HepG2 (cell line): ENCODE measurements around the gene CCSER1.

Source experiments
- EZH2 ChIP-seq: conservative IDR thresholded peaks from 2 replicates; pipeline ENCODE4 v1.6.1; 2012; ENCODE audit warnings: mild to moderate bottlenecking, low read depth, low read length, moderate library complexity
- FOXP4 ChIP-seq: sonication (generic); formaldehyde crosslinking; IDR thresholded peaks from 2 replicates; pipeline ENCODE4 v1.4.0; 2020; ENCODE audit warnings: missing genetic modification reagents
- KAT2B ChIP-seq: fragments of 150-350 bp; IDR thresholded peaks from 2 replicates; pipeline ENCODE4 v1.6.1; 2014; ENCODE audit warnings: low read depth, low read length, borderline replicate concordance
- MAFF ChIP-seq: IDR thresholded peaks from 2 replicates; pipeline ENCODE4 v1.6.1; 2011; ENCODE audit warnings: low read depth, low read length, improper control_type of control experiment
- NRL ChIP-seq: sonication (generic); formaldehyde crosslinking; IDR thresholded peaks from 2 replicates; pipeline ENCODE4 v1.5.0; 2020; ENCODE audit warnings: missing genetic modification reagents, mild to moderate bottlenecking, moderate library complexity, borderline replicate concordance
- POGZ ChIP-seq: sonication (generic); formaldehyde crosslinking; IDR thresholded peaks from 2 replicates; pipeline ENCODE4 v1.4.0; 2020; ENCODE audit warnings: mild to moderate bottlenecking, missing genetic modification reagents
- ZNF12 ChIP-seq: sonication (generic); formaldehyde crosslinking; IDR thresholded peaks from 2 replicates; pipeline ENCODE4 v1.5.0; 2020; ENCODE audit warnings: missing genetic modification reagents
- TF ChIP-seq, protein P1 (sequence below): sonication (generic); formaldehyde crosslinking; IDR thresholded peaks from 2 replicates; pipeline ENCODE4 v1.4.0; 2020; ENCODE audit warnings: missing genetic modification reagents

- TF ChIP-seq EZH2 (no peak), ZNF12 (CRISPR knock-in tag) (no peak), MAFF (no peak), NRL (no peak), KAT2B (no peak), POGZ (CRISPR knock-in tag) (no peak), FOXP4 (no peak)
- TF ChIP-seq, protein P1, sequence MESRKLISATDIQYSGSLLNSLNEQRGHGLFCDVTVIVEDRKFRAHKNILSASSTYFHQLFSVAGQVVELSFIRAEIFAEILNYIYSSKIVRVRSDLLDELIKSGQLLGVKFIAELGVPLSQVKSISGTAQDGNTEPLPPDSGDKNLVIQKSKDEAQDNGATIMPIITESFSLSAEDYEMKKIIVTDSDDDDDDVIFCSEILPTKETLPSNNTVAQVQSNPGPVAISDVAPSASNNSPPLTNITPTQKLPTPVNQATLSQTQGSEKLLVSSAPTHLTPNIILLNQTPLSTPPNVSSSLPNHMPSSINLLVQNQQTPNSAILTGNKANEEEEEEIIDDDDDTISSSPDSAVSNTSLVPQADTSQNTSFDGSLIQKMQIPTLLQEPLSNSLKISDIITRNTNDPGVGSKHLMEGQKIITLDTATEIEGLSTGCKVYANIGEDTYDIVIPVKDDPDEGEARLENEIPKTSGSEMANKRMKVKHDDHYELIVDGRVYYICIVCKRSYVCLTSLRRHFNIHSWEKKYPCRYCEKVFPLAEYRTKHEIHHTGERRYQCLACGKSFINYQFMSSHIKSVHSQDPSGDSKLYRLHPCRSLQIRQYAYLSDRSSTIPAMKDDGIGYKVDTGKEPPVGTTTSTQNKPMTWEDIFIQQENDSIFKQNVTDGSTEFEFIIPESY (CRISPR knock-in tag): no peak
These were observed 1115.9 kb downstream of the CCSER1 start for GRCh38 chr4:91243132-91243531.
